Measurements from ENCODE around the gene NELL1. TPM values are rescaled to one million over a fixed set of nuclear protein-coding genes. Genes with fewer than 3 reads are reported as not detected.

The NELL1 gene
- total and polyA plus RNA-seq, 2 experiments from 2014 or later = 1.6 TPM; not detected in 1

DNA sequence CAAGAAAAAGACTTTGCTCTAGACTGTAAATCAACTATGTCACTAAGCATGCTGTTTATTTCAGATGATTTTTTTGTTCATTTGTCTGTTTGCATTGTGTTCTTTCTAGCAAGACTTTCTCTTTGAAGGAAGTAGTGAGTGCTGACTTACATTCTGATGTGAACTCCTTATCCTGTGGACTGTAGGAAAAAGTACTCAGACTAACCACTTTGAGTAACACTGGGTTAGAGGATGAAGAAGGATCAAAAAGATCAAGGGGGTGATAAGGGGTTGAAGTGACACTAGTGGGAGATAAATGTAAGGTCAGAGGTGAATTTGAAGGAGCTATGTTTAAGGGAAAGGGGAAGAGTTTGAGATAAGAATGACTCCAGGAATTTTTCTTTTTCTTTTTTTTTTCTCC is 369.4 kb downstream of the NELL1 start:
- H3K4me1 ChIP-seq (ENCODE audit: insufficient read depth) = no peaks in the 10 kb centered on the region
- Mint-ChIP-seq H3K4me1 (no peaks in the 10 kb centered on the region), H3K4me3 (no peak overlapping the region), H3K9me3 (no peaks in the 10 kb centered on the region), H3K36me3 (ENCODE audit: low read depth) (no peaks in the 10 kb centered on the region), H3K27ac (peak overlapping the region; percentile 9; the same call in 1 of the 2 replicates), H3K27me3 (ENCODE audit: insufficient read depth, low read depth, poor library complexity) (no peaks in the 10 kb centered on the region)
- TF ChIP-seq ZNF331 (CRISPR knock-in tag; IDR thresholded peaks at IDR 0.05; ENCODE audit: low read depth) (no peak), POLR2AphosphoS5 (IDR thresholded peaks at IDR 0.05; ENCODE audit: low read depth) (no peak), CREB1 (CRISPR knock-in tag; IDR thresholded peaks at IDR 0.05; ENCODE audit: low read depth) (no peak), STAT1 (IDR thresholded peaks at IDR 0.05; ENCODE audit: unreplicated experiment) (no peak), EZH2phosphoT487 (IDR thresholded peaks at IDR 0.05; ENCODE audit: unreplicated experiment) (no peak), EZH2 (IDR thresholded peaks at IDR 0.05; ENCODE audit: low read depth, unreplicated experiment) (no peak), JUNB (IDR thresholded peaks at IDR 0.05; ENCODE audit: unreplicated experiment) (no peak), NANOG (IDR thresholded peaks at IDR 0.05; ENCODE audit: borderline replicate concordance) (no peak), ZNF114 (CRISPR knock-in tag; IDR thresholded peaks at IDR 0.05) (no peak)
- TF ChIP-seq, protein P1, sequence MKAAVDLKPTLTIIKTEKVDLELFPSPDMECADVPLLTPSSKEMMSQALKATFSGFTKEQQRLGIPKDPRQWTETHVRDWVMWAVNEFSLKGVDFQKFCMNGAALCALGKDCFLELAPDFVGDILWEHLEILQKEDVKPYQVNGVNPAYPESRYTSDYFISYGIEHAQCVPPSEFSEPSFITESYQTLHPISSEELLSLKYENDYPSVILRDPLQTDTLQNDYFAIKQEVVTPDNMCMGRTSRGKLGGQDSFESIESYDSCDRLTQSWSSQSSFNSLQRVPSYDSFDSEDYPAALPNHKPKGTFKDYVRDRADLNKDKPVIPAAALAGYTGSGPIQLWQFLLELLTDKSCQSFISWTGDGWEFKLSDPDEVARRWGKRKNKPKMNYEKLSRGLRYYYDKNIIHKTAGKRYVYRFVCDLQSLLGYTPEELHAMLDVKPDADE (IDR thresholded peaks at IDR 0.05) = no peak
- TF ChIP-seq, protein P2, sequence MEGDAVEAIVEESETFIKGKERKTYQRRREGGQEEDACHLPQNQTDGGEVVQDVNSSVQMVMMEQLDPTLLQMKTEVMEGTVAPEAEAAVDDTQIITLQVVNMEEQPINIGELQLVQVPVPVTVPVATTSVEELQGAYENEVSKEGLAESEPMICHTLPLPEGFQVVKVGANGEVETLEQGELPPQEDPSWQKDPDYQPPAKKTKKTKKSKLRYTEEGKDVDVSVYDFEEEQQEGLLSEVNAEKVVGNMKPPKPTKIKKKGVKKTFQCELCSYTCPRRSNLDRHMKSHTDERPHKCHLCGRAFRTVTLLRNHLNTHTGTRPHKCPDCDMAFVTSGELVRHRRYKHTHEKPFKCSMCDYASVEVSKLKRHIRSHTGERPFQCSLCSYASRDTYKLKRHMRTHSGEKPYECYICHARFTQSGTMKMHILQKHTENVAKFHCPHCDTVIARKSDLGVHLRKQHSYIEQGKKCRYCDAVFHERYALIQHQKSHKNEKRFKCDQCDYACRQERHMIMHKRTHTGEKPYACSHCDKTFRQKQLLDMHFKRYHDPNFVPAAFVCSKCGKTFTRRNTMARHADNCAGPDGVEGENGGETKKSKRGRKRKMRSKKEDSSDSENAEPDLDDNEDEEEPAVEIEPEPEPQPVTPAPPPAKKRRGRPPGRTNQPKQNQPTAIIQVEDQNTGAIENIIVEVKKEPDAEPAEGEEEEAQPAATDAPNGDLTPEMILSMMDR (conservative IDR thresholded peaks at IDR 0.05; ENCODE audit: low read depth in 2 of 2) = no peak
- TF ChIP-seq, protein P3, sequence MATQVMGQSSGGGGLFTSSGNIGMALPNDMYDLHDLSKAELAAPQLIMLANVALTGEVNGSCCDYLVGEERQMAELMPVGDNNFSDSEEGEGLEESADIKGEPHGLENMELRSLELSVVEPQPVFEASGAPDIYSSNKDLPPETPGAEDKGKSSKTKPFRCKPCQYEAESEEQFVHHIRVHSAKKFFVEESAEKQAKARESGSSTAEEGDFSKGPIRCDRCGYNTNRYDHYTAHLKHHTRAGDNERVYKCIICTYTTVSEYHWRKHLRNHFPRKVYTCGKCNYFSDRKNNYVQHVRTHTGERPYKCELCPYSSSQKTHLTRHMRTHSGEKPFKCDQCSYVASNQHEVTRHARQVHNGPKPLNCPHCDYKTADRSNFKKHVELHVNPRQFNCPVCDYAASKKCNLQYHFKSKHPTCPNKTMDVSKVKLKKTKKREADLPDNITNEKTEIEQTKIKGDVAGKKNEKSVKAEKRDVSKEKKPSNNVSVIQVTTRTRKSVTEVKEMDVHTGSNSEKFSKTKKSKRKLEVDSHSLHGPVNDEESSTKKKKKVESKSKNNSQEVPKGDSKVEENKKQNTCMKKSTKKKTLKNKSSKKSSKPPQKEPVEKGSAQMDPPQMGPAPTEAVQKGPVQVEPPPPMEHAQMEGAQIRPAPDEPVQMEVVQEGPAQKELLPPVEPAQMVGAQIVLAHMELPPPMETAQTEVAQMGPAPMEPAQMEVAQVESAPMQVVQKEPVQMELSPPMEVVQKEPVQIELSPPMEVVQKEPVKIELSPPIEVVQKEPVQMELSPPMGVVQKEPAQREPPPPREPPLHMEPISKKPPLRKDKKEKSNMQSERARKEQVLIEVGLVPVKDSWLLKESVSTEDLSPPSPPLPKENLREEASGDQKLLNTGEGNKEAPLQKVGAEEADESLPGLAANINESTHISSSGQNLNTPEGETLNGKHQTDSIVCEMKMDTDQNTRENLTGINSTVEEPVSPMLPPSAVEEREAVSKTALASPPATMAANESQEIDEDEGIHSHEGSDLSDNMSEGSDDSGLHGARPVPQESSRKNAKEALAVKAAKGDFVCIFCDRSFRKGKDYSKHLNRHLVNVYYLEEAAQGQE (IDR thresholded peaks at IDR 0.05; ENCODE audit: unreplicated experiment) = no peak
- TF ChIP-seq, protein P4, sequence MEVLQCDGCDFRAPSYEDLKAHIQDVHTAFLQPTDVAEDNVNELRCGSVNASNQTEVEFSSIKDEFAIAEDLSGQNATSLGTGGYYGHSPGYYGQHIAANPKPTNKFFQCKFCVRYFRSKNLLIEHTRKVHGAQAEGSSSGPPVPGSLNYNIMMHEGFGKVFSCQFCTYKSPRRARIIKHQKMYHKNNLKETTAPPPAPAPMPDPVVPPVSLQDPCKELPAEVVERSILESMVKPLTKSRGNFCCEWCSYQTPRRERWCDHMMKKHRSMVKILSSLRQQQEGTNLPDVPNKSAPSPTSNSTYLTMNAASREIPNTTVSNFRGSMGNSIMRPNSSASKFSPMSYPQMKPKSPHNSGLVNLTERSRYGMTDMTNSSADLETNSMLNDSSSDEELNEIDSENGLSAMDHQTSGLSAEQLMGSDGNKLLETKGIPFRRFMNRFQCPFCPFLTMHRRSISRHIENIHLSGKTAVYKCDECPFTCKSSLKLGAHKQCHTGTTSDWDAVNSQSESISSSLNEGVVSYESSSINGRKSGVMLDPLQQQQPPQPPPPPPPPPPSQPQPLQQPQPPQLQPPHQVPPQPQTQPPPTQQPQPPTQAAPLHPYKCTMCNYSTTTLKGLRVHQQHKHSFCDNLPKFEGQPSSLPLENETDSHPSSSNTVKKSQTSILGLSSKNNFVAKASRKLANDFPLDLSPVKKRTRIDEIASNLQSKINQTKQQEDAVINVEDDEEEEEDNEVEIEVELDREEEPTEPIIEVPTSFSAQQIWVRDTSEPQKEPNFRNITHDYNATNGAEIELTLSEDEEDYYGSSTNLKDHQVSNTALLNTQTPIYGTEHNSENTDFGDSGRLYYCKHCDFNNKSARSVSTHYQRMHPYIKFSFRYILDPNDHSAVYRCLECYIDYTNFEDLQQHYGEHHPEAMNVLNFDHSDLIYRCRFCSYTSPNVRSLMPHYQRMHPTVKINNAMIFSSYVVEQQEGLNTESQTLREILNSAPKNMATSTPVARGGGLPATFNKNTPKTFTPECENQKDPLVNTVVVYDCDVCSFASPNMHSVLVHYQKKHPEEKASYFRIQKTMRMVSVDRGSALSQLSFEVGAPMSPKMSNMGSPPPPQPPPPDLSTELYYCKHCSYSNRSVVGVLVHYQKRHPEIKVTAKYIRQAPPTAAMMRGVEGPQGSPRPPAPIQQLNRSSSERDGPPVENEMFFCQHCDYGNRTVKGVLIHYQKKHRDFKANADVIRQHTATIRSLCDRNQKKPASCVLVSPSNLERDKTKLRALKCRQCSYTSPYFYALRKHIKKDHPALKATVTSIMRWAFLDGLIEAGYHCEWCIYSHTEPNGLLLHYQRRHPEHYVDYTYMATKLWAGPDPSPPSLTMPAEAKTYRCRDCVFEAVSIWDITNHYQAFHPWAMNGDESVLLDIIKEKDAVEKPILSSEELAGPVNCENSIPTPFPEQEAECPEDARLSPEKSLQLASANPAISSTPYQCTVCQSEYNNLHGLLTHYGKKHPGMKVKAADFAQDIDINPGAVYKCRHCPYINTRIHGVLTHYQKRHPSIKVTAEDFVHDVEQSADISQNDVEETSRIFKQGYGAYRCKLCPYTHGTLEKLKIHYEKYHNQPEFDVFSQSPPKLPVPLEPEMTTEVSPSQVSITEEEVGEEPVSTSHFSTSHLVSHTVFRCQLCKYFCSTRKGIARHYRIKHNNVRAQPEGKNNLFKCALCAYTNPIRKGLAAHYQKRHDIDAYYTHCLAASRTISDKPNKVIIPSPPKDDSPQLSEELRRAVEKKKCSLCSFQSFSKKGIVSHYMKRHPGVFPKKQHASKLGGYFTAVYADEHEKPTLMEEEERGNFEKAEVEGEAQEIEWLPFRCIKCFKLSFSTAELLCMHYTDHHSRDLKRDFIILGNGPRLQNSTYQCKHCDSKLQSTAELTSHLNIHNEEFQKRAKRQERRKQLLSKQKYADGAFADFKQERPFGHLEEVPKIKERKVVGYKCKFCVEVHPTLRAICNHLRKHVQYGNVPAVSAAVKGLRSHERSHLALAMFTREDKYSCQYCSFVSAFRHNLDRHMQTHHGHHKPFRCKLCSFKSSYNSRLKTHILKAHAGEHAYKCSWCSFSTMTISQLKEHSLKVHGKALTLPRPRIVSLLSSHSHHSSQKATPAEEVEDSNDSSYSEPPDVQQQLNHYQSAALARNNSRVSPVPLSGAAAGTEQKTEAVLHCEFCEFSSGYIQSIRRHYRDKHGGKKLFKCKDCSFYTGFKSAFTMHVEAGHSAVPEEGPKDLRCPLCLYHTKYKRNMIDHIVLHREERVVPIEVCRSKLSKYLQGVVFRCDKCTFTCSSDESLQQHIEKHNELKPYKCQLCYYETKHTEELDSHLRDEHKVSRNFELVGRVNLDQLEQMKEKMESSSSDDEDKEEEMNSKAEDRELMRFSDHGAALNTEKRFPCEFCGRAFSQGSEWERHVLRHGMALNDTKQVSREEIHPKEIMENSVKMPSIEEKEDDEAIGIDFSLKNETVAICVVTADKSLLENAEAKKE (CRISPR knock-in tag; IDR thresholded peaks at IDR 0.05) = no peak
- no peaks in the 10 kb centered on the region for H3F3A ChIP-seq (replicated peaks; ENCODE audit: low read depth)
- H3K27ac ChIP-seq (ENCODE audit: low read depth) = no peak overlapping the region
- H3K4me3 ChIP-seq = no peak overlapping the region
- H2AFZ ChIP-seq = 0 out of 2 replicates have a peak overlapping the region, but pooled peaks have one; percentile 64
- no peaks in the 10 kb centered on the region for H4K20me1 ChIP-seq (replicated peaks; ENCODE audit: insufficient read depth)
- no peak for ATAC-seq
- H3K36me3 ChIP-seq (ENCODE audit: insufficient read depth) = peaks cover 3% of the 10 kb centered on the region; the same call in 1 of the 2 replicates
- H3K79me2 ChIP-seq (replicated peaks; ENCODE audit: insufficient read depth) = no peaks in the 10 kb centered on the region
- no peak for DNase-seq (ENCODE audit: low spot score)
- no peaks in the 10 kb centered on the region for H3K27me3 ChIP-seq (ENCODE audit: insufficient read depth)
- H3K4me2 ChIP-seq = no peak overlapping the region
- H3K9me2 ChIP-seq (ENCODE audit: insufficient read depth) = no peaks in the 10 kb centered on the region

All from GM23338 (cell line).